Measurements from ENCODE around the gene TRAPPC3L.

Gene TRAPPC3L

DNA sequence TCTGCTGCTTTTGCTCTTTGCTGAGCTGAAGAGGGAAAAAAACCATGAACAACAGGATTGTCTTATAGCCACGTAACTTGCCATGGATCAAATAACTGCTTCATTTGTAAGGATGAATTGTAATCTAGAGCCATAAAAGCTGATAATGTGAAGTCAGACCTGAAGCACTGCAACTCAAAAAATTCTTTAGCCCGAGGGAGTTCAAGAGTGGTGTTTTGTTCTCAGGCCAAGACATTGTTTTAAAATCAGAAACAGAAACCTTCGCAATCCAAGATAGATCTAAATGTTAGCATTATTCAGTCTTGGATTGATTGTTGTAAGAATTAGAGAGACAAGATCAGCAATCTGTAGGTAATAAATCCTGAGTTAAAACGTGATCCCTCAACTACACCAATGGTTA lies at the start of gene TRAPPC3L:
Gene TRAPPC3L (minus strand): TSS at position 34 of the 400 bp plus-strand sequence. CDS start 170 bp downstream, outside the sequence.
- POLR2A ChIA-PET (ENCODE audit: low non-redundant PET): no interaction called here

DNA sequence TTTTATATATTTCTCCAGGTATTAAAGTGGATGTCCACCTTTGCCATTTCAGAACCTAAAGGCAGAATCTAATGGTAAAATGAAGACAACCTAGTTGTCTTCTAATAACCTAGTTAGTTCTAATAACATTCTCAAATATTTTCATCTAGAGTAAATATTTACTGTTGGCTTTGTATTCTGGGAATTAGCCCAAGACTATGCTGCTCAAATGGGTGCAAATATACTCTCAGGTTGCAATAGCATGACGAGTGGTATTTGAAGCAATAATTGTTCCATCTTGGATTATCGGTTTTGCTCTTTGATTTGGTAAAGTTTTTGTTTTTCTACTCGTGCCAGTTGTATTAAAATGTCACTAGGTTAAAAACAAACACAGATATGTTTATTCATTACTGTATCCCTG lies 49.8 kb upstream of the TRAPPC3L start:
- TF ChIP-seq, protein P1, sequence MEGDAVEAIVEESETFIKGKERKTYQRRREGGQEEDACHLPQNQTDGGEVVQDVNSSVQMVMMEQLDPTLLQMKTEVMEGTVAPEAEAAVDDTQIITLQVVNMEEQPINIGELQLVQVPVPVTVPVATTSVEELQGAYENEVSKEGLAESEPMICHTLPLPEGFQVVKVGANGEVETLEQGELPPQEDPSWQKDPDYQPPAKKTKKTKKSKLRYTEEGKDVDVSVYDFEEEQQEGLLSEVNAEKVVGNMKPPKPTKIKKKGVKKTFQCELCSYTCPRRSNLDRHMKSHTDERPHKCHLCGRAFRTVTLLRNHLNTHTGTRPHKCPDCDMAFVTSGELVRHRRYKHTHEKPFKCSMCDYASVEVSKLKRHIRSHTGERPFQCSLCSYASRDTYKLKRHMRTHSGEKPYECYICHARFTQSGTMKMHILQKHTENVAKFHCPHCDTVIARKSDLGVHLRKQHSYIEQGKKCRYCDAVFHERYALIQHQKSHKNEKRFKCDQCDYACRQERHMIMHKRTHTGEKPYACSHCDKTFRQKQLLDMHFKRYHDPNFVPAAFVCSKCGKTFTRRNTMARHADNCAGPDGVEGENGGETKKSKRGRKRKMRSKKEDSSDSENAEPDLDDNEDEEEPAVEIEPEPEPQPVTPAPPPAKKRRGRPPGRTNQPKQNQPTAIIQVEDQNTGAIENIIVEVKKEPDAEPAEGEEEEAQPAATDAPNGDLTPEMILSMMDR (conservative IDR thresholded peaks at IDR 0.05; ENCODE audit: low read depth): no peak
- ChIA-PET CTCF (no interaction called here), POLR2A (ENCODE audit: low non-redundant PET) (no interaction called here)
- H3K27ac ChIP-seq: no peak overlapping the region
- DNase-seq (ENCODE audit: low spot score): no peak

More for the DNA sequence above, at the start of gene TRAPPC3L:
- no peak for DNase-seq (ENCODE audit: low spot score)
- TF ChIP-seq, protein P1 (conservative IDR thresholded peaks at IDR 0.05; ENCODE audit: low read depth): no peak
- no peak within 1 kb of the TSS for H3K27ac ChIP-seq
- CTCF ChIA-PET: no interaction called here

DNA sequence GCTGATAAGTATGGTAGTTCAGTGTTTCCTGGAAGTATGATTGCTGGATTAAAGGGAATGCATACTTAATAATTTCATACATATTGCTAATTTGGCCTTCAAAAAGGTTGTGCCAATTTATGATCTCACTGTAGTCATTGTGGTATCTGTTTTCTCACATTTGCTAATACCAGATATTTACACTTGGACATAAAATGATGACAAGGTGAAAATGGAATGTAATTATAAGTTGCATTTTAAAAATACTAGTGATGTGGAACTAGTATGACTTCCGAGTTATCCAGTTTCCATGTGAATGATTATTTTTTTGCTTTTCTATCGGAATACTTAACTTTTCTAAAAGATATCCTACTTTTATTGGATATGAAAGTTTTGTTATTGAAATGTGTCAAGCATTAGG lies 41.3 kb upstream of the TRAPPC3L start:
- no peak for DNase-seq (ENCODE audit: low spot score)
- ChIA-PET POLR2A (ENCODE audit: low non-redundant PET) (no interaction called here), CTCF (no interaction called here)
- H3K27ac ChIP-seq: no peak overlapping the region
- TF ChIP-seq, protein P1 (conservative IDR thresholded peaks at IDR 0.05; ENCODE audit: low read depth): no peak

DNA sequence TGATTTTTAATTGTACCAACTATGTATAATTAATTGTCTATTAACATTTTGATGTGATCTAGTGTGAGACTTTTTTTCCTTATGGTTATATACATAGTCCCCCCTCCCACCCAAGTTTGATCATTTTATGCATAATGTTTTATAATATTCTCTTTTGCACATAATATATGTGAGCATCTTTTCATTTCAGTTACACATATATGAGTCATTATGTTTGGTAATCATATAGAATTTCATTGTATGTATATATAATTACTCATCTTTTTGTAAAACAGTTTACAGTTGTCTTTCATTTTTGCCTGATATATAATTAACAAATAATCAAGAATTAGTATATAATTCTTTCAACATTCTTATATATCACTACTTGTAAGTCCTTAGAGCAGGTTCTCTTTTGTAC lies 40.8 kb upstream of the TRAPPC3L start:
- POLR2A ChIA-PET (ENCODE audit: low non-redundant PET): no interaction called here
- no peak for DNase-seq (ENCODE audit: low spot score)
- TF ChIP-seq, protein P1 (conservative IDR thresholded peaks at IDR 0.05; ENCODE audit: low read depth): no peak
- CTCF ChIA-PET: interaction anchor here (0.7 kb wide), 1 partner anchor 13 kb away, joined by 4 read pairs; no protein-coding TSS in a partner anchor
- H3K27ac ChIP-seq: no peak overlapping the region

DNA sequence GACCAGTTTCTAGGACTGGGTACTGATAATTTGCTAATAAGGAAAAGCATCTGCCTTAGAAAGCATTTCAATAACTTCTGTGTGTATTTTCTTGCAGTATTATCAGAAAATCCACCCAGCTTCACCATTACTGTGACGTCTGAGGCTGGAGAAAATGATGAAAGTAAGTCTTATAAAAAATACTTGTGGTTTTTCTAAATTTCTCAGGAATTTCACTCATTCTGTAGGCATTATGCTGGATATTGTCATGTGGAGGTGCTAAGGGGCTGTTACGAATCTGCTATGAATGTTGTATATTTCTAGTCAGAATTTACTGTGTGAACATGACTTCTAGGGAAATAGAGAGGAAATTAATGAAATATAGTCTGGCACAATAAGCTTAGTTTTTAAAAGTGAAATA lies 34.7 kb upstream of the TRAPPC3L start:
- no peak overlapping the region for H3K27ac ChIP-seq
- ChIA-PET CTCF (no interaction called here), POLR2A (ENCODE audit: low non-redundant PET) (interaction anchor here (1.0 kb wide), 1 partner anchor 9 kb away, joined by 3 read pairs; the partner anchor contains the start of gene RWDD1)
- TF ChIP-seq, protein P1 (conservative IDR thresholded peaks at IDR 0.05; ENCODE audit: low read depth): no peak
- no peak for DNase-seq (ENCODE audit: low spot score)

DNA sequence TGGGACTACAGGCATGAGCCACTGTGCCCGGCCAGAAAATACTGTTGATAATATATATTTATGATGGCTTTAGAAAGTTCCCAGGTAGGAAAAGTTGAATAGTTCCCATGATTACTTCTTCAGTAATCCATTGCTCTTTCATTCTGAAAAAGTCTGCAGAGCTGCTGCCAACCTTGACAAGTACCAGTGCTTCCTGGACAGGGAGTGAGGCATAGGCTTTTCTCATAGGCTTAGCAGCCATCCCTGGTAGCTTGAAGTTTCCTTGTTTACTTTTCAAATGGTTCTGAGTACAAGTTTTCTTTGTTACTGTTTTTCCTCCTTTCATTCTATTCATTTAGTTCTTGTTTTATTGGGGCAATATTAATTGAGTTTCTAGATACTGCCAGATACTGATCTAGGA lies 33.7 kb upstream of the TRAPPC3L start:
- ChIA-PET CTCF (interaction anchor here (0.7 kb wide), 1 partner anchor 344 kb away, joined by 3 read pairs; no protein-coding TSS in a partner anchor), POLR2A (ENCODE audit: low non-redundant PET) (no interaction called here)
- no peak overlapping the region for H3K27ac ChIP-seq
- no peak for DNase-seq (ENCODE audit: low spot score)
- TF ChIP-seq, protein P1 (conservative IDR thresholded peaks at IDR 0.05; ENCODE audit: low read depth): no peak

DNA sequence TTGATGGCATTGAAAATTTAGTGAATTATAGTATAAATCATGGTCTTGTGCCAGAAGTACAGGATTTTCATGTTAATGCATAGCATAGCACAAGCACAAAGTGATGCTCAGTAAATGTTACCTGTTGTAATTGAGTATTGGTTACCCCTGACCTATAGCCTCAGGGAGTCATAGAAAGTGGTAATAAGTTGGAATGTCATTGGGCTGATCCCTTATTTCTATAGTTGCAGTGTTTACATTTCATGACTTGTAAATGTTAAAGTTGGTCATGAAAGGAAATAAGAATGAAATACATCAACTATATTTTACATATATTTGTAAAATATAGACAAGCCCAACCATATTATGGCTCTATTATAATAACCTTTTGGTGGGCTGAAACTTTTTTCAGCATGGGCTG lies 32.9 kb upstream of the TRAPPC3L start:
- ChIA-PET CTCF (no interaction called here), POLR2A (ENCODE audit: low non-redundant PET) (no interaction called here)
- TF ChIP-seq, protein P1 (conservative IDR thresholded peaks at IDR 0.05; ENCODE audit: low read depth): no peak
- H3K27ac ChIP-seq: no peak overlapping the region
- no peak for DNase-seq (ENCODE audit: low spot score)

Data from RWPE1 (cell line).